Measurements from ENCODE around the gene ZFP64. TPM values are rescaled to one million over a fixed set of nuclear protein-coding genes. Genes with fewer than 3 reads are reported as not detected.
A peak's percentile ranks its signal among the peaks of the same experiment; 100 is the strongest.

The ZFP64 gene
- total RNA-seq, 1 experiment from 2014 or later, result 18.4 TPM

DNA sequence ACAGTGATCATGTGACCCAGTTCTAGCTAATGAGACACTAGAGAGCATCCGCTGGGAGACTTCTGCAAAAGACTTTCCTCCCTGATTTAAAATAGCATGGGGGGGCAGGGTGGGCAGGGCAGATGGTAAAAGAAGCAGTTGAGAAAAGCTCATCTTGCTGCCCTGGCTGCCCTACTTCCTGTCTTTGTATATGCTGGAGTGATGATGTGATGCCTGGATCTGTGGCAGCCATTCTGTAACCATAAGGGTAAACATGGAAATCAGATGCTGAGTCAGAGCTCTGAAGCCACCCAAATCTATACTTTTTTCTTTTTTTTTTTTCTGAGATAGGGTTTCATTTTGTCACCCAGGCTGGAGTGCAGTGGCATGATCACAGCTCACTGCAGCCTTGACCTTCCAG is 25.4 kb downstream of the ZFP64 start:
- Histone ChIP-seq H3K9me3 (ENCODE audit: control insufficient read depth, insufficient read depth, low read depth, low read length) (0 out of 2 replicates have a peak, but pooled peaks cover 3% of the 10 kb centered on the region), H3K4me3 (ENCODE audit: low read depth in 2 of 2, low read length in 2 of 2) (no peak overlapping the region), H3K4me1 (ENCODE audit: control insufficient read depth, insufficient read depth, low read length) (no peaks in the 10 kb centered on the region), H3K27ac (ENCODE audit: low read length) (no peak overlapping the region), H3K36me3 (ENCODE audit: control insufficient read depth, insufficient read depth, low read length) (peaks cover 3% of the 10 kb centered on the region), H3K27me3 (ENCODE audit: control insufficient read depth, insufficient read depth, low read length) (no peaks in the 10 kb centered on the region)
- in situ Hi-C loops (cut with HindIII; ENCODE audit: low pct_unique_long_range_greater_than_20kb, low sequenced_read_pairs), result no loop called here
- TF ChIP-seq TCF7L2 (IDR thresholded peaks at IDR 0.05; ENCODE audit: low read depth, low read length) (no peak), SIN3A (IDR thresholded peaks at IDR 0.05; ENCODE audit: borderline replicate concordance, insufficient read depth, low read depth, low read length) (no peak), POLR2AphosphoS5 (IDR thresholded peaks at IDR 0.05; ENCODE audit: low read depth, low read length) (no peak)
- TF ChIP-seq, protein P1, sequence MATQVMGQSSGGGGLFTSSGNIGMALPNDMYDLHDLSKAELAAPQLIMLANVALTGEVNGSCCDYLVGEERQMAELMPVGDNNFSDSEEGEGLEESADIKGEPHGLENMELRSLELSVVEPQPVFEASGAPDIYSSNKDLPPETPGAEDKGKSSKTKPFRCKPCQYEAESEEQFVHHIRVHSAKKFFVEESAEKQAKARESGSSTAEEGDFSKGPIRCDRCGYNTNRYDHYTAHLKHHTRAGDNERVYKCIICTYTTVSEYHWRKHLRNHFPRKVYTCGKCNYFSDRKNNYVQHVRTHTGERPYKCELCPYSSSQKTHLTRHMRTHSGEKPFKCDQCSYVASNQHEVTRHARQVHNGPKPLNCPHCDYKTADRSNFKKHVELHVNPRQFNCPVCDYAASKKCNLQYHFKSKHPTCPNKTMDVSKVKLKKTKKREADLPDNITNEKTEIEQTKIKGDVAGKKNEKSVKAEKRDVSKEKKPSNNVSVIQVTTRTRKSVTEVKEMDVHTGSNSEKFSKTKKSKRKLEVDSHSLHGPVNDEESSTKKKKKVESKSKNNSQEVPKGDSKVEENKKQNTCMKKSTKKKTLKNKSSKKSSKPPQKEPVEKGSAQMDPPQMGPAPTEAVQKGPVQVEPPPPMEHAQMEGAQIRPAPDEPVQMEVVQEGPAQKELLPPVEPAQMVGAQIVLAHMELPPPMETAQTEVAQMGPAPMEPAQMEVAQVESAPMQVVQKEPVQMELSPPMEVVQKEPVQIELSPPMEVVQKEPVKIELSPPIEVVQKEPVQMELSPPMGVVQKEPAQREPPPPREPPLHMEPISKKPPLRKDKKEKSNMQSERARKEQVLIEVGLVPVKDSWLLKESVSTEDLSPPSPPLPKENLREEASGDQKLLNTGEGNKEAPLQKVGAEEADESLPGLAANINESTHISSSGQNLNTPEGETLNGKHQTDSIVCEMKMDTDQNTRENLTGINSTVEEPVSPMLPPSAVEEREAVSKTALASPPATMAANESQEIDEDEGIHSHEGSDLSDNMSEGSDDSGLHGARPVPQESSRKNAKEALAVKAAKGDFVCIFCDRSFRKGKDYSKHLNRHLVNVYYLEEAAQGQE (IDR thresholded peaks at IDR 0.05; ENCODE audit: insufficient read depth in 1 of 2, low read depth in 2 of 2, low read length in 1 of 2), result no peak
- TF ChIP-seq, protein P2, sequence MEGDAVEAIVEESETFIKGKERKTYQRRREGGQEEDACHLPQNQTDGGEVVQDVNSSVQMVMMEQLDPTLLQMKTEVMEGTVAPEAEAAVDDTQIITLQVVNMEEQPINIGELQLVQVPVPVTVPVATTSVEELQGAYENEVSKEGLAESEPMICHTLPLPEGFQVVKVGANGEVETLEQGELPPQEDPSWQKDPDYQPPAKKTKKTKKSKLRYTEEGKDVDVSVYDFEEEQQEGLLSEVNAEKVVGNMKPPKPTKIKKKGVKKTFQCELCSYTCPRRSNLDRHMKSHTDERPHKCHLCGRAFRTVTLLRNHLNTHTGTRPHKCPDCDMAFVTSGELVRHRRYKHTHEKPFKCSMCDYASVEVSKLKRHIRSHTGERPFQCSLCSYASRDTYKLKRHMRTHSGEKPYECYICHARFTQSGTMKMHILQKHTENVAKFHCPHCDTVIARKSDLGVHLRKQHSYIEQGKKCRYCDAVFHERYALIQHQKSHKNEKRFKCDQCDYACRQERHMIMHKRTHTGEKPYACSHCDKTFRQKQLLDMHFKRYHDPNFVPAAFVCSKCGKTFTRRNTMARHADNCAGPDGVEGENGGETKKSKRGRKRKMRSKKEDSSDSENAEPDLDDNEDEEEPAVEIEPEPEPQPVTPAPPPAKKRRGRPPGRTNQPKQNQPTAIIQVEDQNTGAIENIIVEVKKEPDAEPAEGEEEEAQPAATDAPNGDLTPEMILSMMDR (IDR thresholded peaks at IDR 0.05), result no peak
- ChIA-PET CTCF (no interaction called here), POLR2A (no interaction called here)
- BruUV-seq (replicated peaks), result no TSS peak
- DNase-seq (ENCODE audit: low read depth, low spot score) (no peak), ATAC-seq (no peak)
- intact Hi-C loops (cut with micrococcal nuclease; ENCODE audit: unreplicated experiment), result no loop called here

DNA sequence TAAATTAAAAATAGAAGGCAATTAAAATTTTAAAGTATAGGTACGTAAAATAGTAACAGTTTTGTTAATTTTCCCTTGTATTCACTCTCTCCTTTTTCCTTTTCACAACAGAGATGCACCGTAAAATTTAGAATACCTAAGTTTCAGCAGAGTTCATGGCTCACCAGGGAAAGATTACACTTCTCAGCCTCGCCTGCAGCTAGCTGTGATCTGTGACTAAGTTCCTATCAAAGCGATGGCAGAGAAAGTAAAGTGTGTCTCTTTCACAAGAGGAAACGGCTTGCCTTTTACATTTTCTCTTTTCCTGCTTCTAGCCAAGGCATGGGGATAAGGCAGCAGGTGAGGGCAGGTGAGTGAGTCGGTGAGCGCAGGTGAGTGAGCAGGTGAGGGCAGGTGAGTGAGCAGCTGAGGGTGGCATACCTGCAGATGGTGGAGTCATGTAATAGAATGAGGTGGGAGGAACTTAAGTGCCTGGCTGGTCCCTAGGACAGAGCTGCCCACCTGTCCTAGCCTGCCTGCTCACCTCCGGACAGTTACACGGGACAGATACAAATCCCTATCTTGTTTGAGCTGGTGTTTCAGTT is 30.9 kb downstream of the ZFP64 start:
- DNase-seq (ENCODE audit: low read depth, low spot score), result no peak
- intact Hi-C loops (cut with micrococcal nuclease; ENCODE audit: unreplicated experiment) (no loop called here), in situ Hi-C loops (cut with HindIII; ENCODE audit: low pct_unique_long_range_greater_than_20kb, low sequenced_read_pairs) (no loop called here)
- Histone ChIP-seq H3K27ac (ENCODE audit: low read length) (no peak overlapping the region), H3K27me3 (ENCODE audit: control insufficient read depth, insufficient read depth, low read length) (no peaks in the 10 kb centered on the region), H3K9me3 (ENCODE audit: control insufficient read depth, insufficient read depth, low read depth, low read length) (no peaks in the 10 kb centered on the region), H3K4me1 (ENCODE audit: control insufficient read depth, insufficient read depth, low read length) (no peaks in the 10 kb centered on the region), H3K36me3 (ENCODE audit: control insufficient read depth, insufficient read depth, low read length) (peaks cover 3% of the 10 kb centered on the region), H3K4me3 (ENCODE audit: low read depth in 2 of 2, low read length in 2 of 2) (no peak overlapping the region)
- TF ChIP-seq SIN3A (IDR thresholded peaks at IDR 0.05; ENCODE audit: borderline replicate concordance, insufficient read depth, low read depth, low read length), result no peak
- TF ChIP-seq TCF7L2 (IDR thresholded peaks at IDR 0.05; ENCODE audit: low read depth, low read length), result no peak
- TF ChIP-seq, protein P2 (IDR thresholded peaks at IDR 0.05), result no peak
- no peak for TF ChIP-seq POLR2AphosphoS5 (IDR thresholded peaks at IDR 0.05; ENCODE audit: low read depth, low read length)
- TF ChIP-seq, protein P1 (IDR thresholded peaks at IDR 0.05; ENCODE audit: insufficient read depth in 1 of 2, low read depth in 2 of 2, low read length in 1 of 2), result no peak
- ATAC-seq, result no peak
- ChIA-PET CTCF (no interaction called here), POLR2A (no interaction called here)
- BruUV-seq (replicated peaks), result TSS peak; percentile 46
